ENCODE data around the gene TNC.

DNA sequence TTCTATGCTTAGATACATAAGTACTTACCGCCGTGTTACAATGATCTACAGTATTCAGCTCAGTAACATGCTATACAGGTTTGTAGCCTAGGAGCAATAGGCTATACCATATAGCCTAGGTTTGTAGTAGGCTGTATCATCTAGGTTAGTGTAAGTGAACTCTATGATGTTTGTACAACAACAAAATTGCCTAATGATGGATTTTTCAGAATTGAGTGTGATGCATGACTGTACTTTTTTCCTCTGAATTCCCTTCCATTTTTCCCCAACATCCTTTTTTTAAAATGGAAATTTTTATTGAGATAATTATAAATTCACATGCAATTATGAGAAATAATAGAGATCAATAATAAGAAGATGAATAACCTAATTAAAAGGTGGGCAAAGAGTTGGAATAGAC, 119.6 kb downstream of the TNC start:
- TF ChIP-seq POLR2A (IDR thresholded peaks at IDR 0.05; ENCODE audit: low read length) (no peak), GATA1 (IDR thresholded peaks at IDR 0.05; ENCODE audit: low read depth, low read length) (no peak)

Data from erythroblast (primary cell).